Measurements from ENCODE around the gene XIST.

XIST gene

GRCh38 chrX:73836956-73837477 lies 15.5 kb downstream of the XIST start (continued):
- peak; percentile 91 for TF ChIP-seq PRDM6 (tag by site-specific recombination; IDR thresholded peaks at IDR 0.05)
- no peak for TF ChIP-seq ZBTB49 (tag by site-specific recombination; IDR thresholded peaks at IDR 0.05; ENCODE audit: low read depth)
- peak; percentile 71 for TF ChIP-seq IKZF3 (tag by site-specific recombination; IDR thresholded peaks at IDR 0.05)
- TF ChIP-seq ZEB2 (tag by site-specific recombination; IDR thresholded peaks at IDR 0.05), result peak; percentile 68; the same call in 1 of the 2 replicates

- Histone ChIP-seq H3K27ac (ENCODE audit: extremely low read depth, low read depth, low read length) (peak overlapping the region; percentile 79), H3K4me3 (ENCODE audit: low read depth, low read length) (no peak overlapping the region), H3K9me3 (ENCODE audit: control insufficient read depth, insufficient read depth, low read depth, low read length) (no peaks in the 10 kb centered on the region), H3K36me3 (ENCODE audit: control insufficient read depth in 2 of 2, insufficient read depth in 1 of 2, low read length in 2 of 2) (peaks cover 78 to 99% of the 10 kb centered on the region in 2 experiments), H3K4me1 (ENCODE audit: control insufficient read depth, insufficient read depth, low read length) (peaks cover 82% of the 10 kb centered on the region)
- POLR2A ChIA-PET, result interaction anchor here (1.0 to 7.4 kb wide), 5 partner anchors 9 to 84 kb away, joined by 3 to 66 read pairs (median 5); partner anchors contain the start of gene XIST
- no peak for TF ChIP-seq EGR2 (tag by site-specific recombination; IDR thresholded peaks at IDR 0.05; ENCODE audit: low read depth)
- no peak for TF ChIP-seq ZNF660 (tag by site-specific recombination; IDR thresholded peaks at IDR 0.05)
- TF ChIP-seq ZSCAN4 (tag by site-specific recombination; IDR thresholded peaks at IDR 0.05), result no peak
- peak; percentile 60; the same call in 1 of the 2 replicates for TF ChIP-seq PRDM1 (tag by site-specific recombination; IDR thresholded peaks at IDR 0.05)
- TF ChIP-seq IKZF3 (tag by site-specific recombination; IDR thresholded peaks at IDR 0.05), result peak; percentile 40; the same call in 1 of the 2 replicates
- no peak for TF ChIP-seq ZNF548 (tag by site-specific recombination; IDR thresholded peaks at IDR 0.05)
- CTCF ChIA-PET, result interaction anchor here (0.7 kb wide), 1 partner anchor 227 kb away, joined by 3 read pairs; no protein-coding TSS in a partner anchor
Measured at GRCh38 chrX:73834219-73834618, 18.3 kb downstream of the XIST start.

GRCh38 chrX:73832319-73832718 lies 20.2 kb downstream of the XIST start:
- peak overlapping the region; percentile 79 for H3K27ac ChIP-seq (ENCODE audit: extremely low read depth, low read depth, low read length)
- POLR2A ChIA-PET, result interaction anchor here (0.8 to 7.4 kb wide), 7 partner anchors 9 to 252 kb away, joined by 3 to 66 read pairs (median 8); partner anchors contain the start of gene XIST
- no peak for TF ChIP-seq ZSCAN30 (tag by site-specific recombination; IDR thresholded peaks at IDR 0.05)
- TF ChIP-seq TCF7L2 (IDR thresholded peaks at IDR 0.05; ENCODE audit: borderline replicate concordance, low read depth, low read length), result no peak
- no peak for TF ChIP-seq ZNF600 (tag by site-specific recombination; IDR thresholded peaks at IDR 0.05)
- no peak for TF ChIP-seq ZNF623 (tag by site-specific recombination; IDR thresholded peaks at IDR 0.05)
- peak; percentile 52 for TF ChIP-seq IKZF3 (tag by site-specific recombination; IDR thresholded peaks at IDR 0.05)
- TF ChIP-seq ZBTB20 (tag by site-specific recombination; IDR thresholded peaks at IDR 0.05), result peak; percentile 74
- no peak for TF ChIP-seq KLF1 (tag by site-specific recombination; IDR thresholded peaks at IDR 0.05)
- TF ChIP-seq ZNF2 (tag by site-specific recombination; IDR thresholded peaks at IDR 0.05), result no peak
- TF ChIP-seq ZNF747 (tag by site-specific recombination; IDR thresholded peaks at IDR 0.05), result no peak
- TF ChIP-seq ZFP69B (tag by site-specific recombination; IDR thresholded peaks at IDR 0.05), result no peak
- TF ChIP-seq PRDM6 (tag by site-specific recombination; IDR thresholded peaks at IDR 0.05), result peak; percentile 89
- TF ChIP-seq ZNF398 (tag by site-specific recombination; IDR thresholded peaks at IDR 0.05), result no peak
- no peak for TF ChIP-seq YY1 (tag by site-specific recombination; IDR thresholded peaks at IDR 0.05)
- TF ChIP-seq ZNF391 (tag by site-specific recombination; IDR thresholded peaks at IDR 0.05; ENCODE audit: borderline replicate concordance, low read depth), result no peak
- TF ChIP-seq ZXDB (tag by site-specific recombination; IDR thresholded peaks at IDR 0.05), result 0 out of 2 replicates have a peak, but pooled peaks have one; percentile 8

More at GRCh38 chrX:73832319-73832718, 20.2 kb downstream of the XIST start:
- CTCF ChIA-PET, result interaction anchor here (0.6 to 1.4 kb wide), 3 partner anchors 10 to 356 kb away, joined by 3 to 6 read pairs (median 4); no protein-coding TSS in a partner anchor
- H3K4me3 ChIP-seq (ENCODE audit: low read depth, low read length), result no peak overlapping the region
- H3K36me3 ChIP-seq (ENCODE audit: control insufficient read depth in 2 of 2, insufficient read depth in 1 of 2, low read length in 2 of 2), result peaks cover 91 to 100% of the 10 kb centered on the region in 2 experiments
- peaks cover 86% of the 10 kb centered on the region for H3K4me1 ChIP-seq (ENCODE audit: control insufficient read depth, insufficient read depth, low read length)
- H3K9me3 ChIP-seq (ENCODE audit: control insufficient read depth, insufficient read depth, low read depth, low read length), result no peaks in the 10 kb centered on the region
